SK-N-SH (cell line): ENCODE measurements around the gene TP63. TPM values are rescaled to one million over a fixed set of nuclear protein-coding genes. Genes with fewer than 3 reads are reported as not detected.

Experiments
- CTCF ChIA-PET: fragments of 300-600, 350-600 bp; formaldehyde crosslinking; extraction: SDS; loops from one replicate; lab custom pipeline; 2021; lab: Yijun Ruan, JAX
- POLR2A ChIA-PET: fragments of 350-600 bp; sonication (Branson Sonifier 250); formaldehyde crosslinking; extraction: SDS; loops from one replicate; lab custom pipeline; 2020; ENCODE audit warnings: antibody characterized with exemption, inconsistent platforms; lab: Yijun Ruan, JAX
- DNase-seq: peaks from one replicate; pipeline ENCODE4 v3.0.0; 2012
- H2AFZ ChIP-seq: fragments of 200-600 bp; sonication (generic); 2 replicates; pipeline ENCODE4 v1.8.1; 2016; ENCODE audit warnings: antibody characterized with exemption, mild to moderate bottlenecking, low read depth
- H3F3A ChIP-seq: fragments of 200-600 bp; sonication (generic); replicated peaks from 2 replicates; pipeline ENCODE3; 2016; ENCODE audit warnings: antibody characterized with exemption, mild to moderate bottlenecking; ENCODE audit not compliant: insufficient read depth
- H3K27ac ChIP-seq, 2 experiments: fragments of 200-500 bp in 1 of 2; fragments of 200-600 bp in 1 of 2; sonication (Bioruptor generic) in 1 of 2; sonication (generic), shearing (Covaris generic) in 1 of 2; 2 replicates each; pipeline versions ENCODE4 v1.5.1 to v1.6.1; 2014 to 2016; ENCODE audit warnings: low read depth in 2 of 2, inconsistent platforms in 1 of 2, low read length in 1 of 2, mild to moderate bottlenecking in 1 of 2, mixed read lengths in 1 of 2
- H3K27me3 ChIP-seq: fragments of 200-600 bp; sonication (generic), shearing (Covaris generic); 2 replicates; pipeline ENCODE4 v1.6.1; 2016; ENCODE audit warnings: mixed run types; ENCODE audit not compliant: insufficient read depth
- H3K36me3 ChIP-seq, 2 experiments: fragments of 200-500 bp in 1 of 2; fragments of 200-600 bp in 1 of 2; sonication (Bioruptor generic) in 1 of 2; sonication (generic) in 1 of 2; replicated peaks in 1 of 2; 2 replicates each; pipeline versions ENCODE3 to v1.5.1; 2014 to 2016; ENCODE audit warnings: low read length in 1 of 2, mild to moderate bottlenecking in 1 of 2; ENCODE audit not compliant: insufficient read depth in 2 of 2, control insufficient read depth in 1 of 2
- H3K4me1 ChIP-seq, 2 experiments: fragments of 200-500 bp in 1 of 2; fragments of 200-600 bp in 1 of 2; sonication (Bioruptor generic) in 1 of 2; sonication (generic), shearing (Covaris generic) in 1 of 2; 2 replicates each; pipeline versions ENCODE4 v1.5.1 to v1.6.1; 2014 to 2016; ENCODE audit warnings: low read depth in 1 of 2, low read length in 1 of 2, mixed run types in 1 of 2; ENCODE audit not compliant: insufficient read depth in 2 of 2, control insufficient read depth in 1 of 2
- H3K4me2 ChIP-seq: fragments of 200-600 bp; sonication (generic), shearing (Covaris generic); 2 replicates; pipeline ENCODE4 v1.6.1; 2017; ENCODE audit warnings: mixed run types
- H3K4me3 ChIP-seq, 2 experiments: fragments of 200-500 bp in 1 of 2; fragments of 200-600 bp in 1 of 2; sonication (Bioruptor generic) in 1 of 2; sonication (generic), shearing (Covaris generic) in 1 of 2; 2 replicates each; pipeline versions ENCODE4 v1.5.1 to v1.8.1; 2014 to 2016; ENCODE audit warnings: low read depth in 2 of 2, inconsistent platforms in 1 of 2, low read length in 1 of 2, mild to moderate bottlenecking in 1 of 2, mixed read lengths in 1 of 2, moderate library complexity in 1 of 2
- H3K79me2 ChIP-seq: fragments of 200-600 bp; sonication (generic); 2 replicates; pipeline ENCODE4 v1.8.1; 2017; ENCODE audit warnings: mild to moderate bottlenecking; ENCODE audit not compliant: insufficient read depth
- H3K9ac ChIP-seq: fragments of 200-600 bp; sonication (generic); 2 replicates; pipeline ENCODE4 v1.6.1; 2017; ENCODE audit warnings: mixed run types
- H3K9me2 ChIP-seq: fragments of 200-600 bp; sonication (generic); 2 replicates; pipeline ENCODE4 v1.6.1; 2017; ENCODE audit warnings: mixed run types
- H3K9me3 ChIP-seq: fragments of 200-600 bp; sonication (generic); 2 replicates; pipeline ENCODE4 v1.6.1; 2017; ENCODE audit warnings: mixed run types, mild to moderate bottlenecking, moderate library complexity
- H4K20me1 ChIP-seq: fragments of 200-600 bp; sonication (generic); 2 replicates; pipeline ENCODE4 v1.6.1; 2017; ENCODE audit warnings: mild to moderate bottlenecking, mixed run types; ENCODE audit not compliant: insufficient read depth
- ELF1 ChIP-seq: IDR thresholded peaks from 2 replicates; pipeline ENCODE4 v1.4.0; 2012
- EZH2phosphoT487 ChIP-seq: fragments of 200-600 bp; sonication (generic); IDR thresholded peaks from 2 replicates; pipeline ENCODE4 v1.6.1; 2017; ENCODE audit warnings: low read depth, mixed run types, mild to moderate bottlenecking, antibody characterized with exemption, moderate library complexity, borderline replicate concordance
- FOXJ3 ChIP-seq: sonication (generic); formaldehyde crosslinking; IDR thresholded peaks from 2 replicates; pipeline ENCODE4 v1.5.1; 2020; ENCODE audit warnings: mild to moderate bottlenecking, missing genetic modification reagents
- FOXM1 ChIP-seq: IDR thresholded peaks from 2 replicates; pipeline ENCODE4 v1.4.0; 2012; ENCODE audit warnings: low read depth, mild to moderate bottlenecking
- GATA2 ChIP-seq: sonication (generic); formaldehyde crosslinking; IDR thresholded peaks from 2 replicates; pipeline ENCODE4 v1.5.0; 2020; ENCODE audit warnings: mild to moderate bottlenecking, missing genetic modification reagents
- JUND ChIP-seq: IDR thresholded peaks from 2 replicates; pipeline ENCODE4 v1.4.0; 2012
- MEF2A ChIP-seq: IDR thresholded peaks from 2 replicates; pipeline ENCODE4 v1.4.0; 2012; ENCODE audit warnings: low read depth, borderline replicate concordance
- MXI1 ChIP-seq: IDR thresholded peaks from 2 replicates; pipeline ENCODE4 v1.6.1; 2012; ENCODE audit warnings: mild to moderate bottlenecking, low read depth, low read length, improper control_type of control experiment
- NFIC ChIP-seq: IDR thresholded peaks from 2 replicates; pipeline ENCODE4 v1.4.0; 2012; ENCODE audit warnings: borderline replicate concordance
- NRF1 ChIP-seq: IDR thresholded peaks from 2 replicates; pipeline ENCODE4 v1.6.1; 2012; ENCODE audit warnings: low read depth, mild to moderate bottlenecking, low read length
- RAD21 ChIP-seq: IDR thresholded peaks from 2 replicates; pipeline ENCODE4 v1.6.1; 2012; ENCODE audit warnings: mild to moderate bottlenecking, low read length
- RCOR1 ChIP-seq: fragments of 150-350 bp; IDR thresholded peaks from 2 replicates; pipeline ENCODE4 v1.6.1; 2017; ENCODE audit warnings: antibody characterized with exemption, low read length
- RXRA ChIP-seq: IDR thresholded peaks from 2 replicates; pipeline ENCODE4 v1.4.0; 2012; ENCODE audit warnings: low read depth, mild to moderate bottlenecking, borderline replicate concordance
- SMC3 ChIP-seq: IDR thresholded peaks from 2 replicates; pipeline ENCODE4 v1.6.1; 2012; ENCODE audit warnings: low read depth, low read length, improper control_type of control experiment
- TAF1 ChIP-seq: IDR thresholded peaks from 2 replicates; pipeline ENCODE4 v1.6.1; 2012; ENCODE audit warnings: low read depth, mild to moderate bottlenecking, low read length, moderate library complexity, borderline replicate concordance
- TCF12 ChIP-seq: IDR thresholded peaks from 2 replicates; pipeline ENCODE4 v1.4.0; 2012
- TEAD4 ChIP-seq: IDR thresholded peaks from 2 replicates; pipeline ENCODE4 v1.4.0; 2012; ENCODE audit warnings: mild to moderate bottlenecking, borderline replicate concordance; ENCODE audit not compliant: insufficient read depth
- WGBS: methylation state at CpG from one replicate; pipeline ENCODE4 v1.1.6; 2017; ENCODE audit warnings: low lambda C conversion rate; 5-methylcytosine and 5-hydroxymethylcytosine counted together
- polyA plus RNA-seq, 3 experiments: library from polyadenylated mRNA; depleted of rRNA; stranded (reverse); fragments of >200 nt; gene quantifications; 2 replicates each; pipeline ENCODE4 v1.2.3, GENCODE V29; 2012
- TF ChIP-seq, protein P1 (sequence below): IDR thresholded peaks from 2 replicates; pipeline ENCODE4 v1.4.0; 2012; ENCODE audit warnings: low read depth, borderline replicate concordance
- TF ChIP-seq, protein P2 (sequence below): fragments of 200-600 bp; sonication (generic); IDR thresholded peaks from 2 replicates; pipeline ENCODE4 v1.6.1; 2017; ENCODE audit warnings: antibody characterized with exemption, mild to moderate bottlenecking, moderate library complexity
- TF ChIP-seq, protein P3 (sequence below): fragments of 150-350 bp; IDR thresholded peaks from 2 replicates; pipeline ENCODE4 v1.6.1; 2016; ENCODE audit warnings: mild to moderate bottlenecking, low read depth, low read length
- TF ChIP-seq, protein P4 (sequence below): IDR thresholded peaks from 2 replicates; pipeline ENCODE4 v1.4.0; 2012; ENCODE audit warnings: low read depth, borderline replicate concordance

The TP63 gene
- polyA plus RNA-seq, 1 of the 3 experiments (the other 2 are of a cell fraction) = not detected

DNA sequence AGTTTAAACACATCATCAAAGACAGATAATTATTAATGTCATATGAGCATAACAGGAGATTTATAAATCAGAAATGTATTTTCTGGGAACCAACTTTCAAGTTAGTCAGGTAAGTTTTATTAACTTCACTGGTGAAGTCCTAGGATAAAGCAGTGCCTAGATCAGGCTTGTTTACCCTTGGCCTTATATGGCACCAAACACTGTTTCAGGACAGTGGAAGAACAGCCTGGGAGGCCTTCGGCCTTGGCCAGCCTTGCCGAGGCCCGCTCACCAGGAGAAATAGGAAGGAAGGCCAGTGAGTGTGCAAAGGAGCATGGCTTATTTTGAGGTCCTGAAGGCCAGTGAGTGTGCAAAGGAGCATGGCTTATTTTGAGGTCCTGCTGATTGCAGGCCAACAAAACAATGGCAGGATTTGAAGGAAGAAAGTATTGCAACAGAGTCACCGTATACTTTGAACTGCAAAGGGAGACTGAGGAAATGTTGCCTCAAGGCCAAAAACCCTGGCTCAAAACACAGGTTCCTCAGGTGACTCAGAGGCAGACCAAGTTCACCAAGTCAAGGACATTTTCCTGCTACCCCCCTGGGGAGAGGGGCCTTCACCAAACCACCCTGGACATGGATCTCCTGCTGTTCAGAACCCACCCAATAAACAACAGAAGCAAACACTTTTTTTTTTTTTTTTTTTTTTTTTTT is 174.3 kb downstream of the TP63 start:
- Histone ChIP-seq H3K9me3 (no peaks in the 10 kb centered on the region), H3K79me2 (no peaks in the 10 kb centered on the region), H3K9ac (no peak overlapping the region), H3K36me3 (no peaks in the 10 kb centered on the region), H3F3A (no peaks in the 10 kb centered on the region), H3K4me2 (no peak overlapping the region), H3K9me2 (no peaks in the 10 kb centered on the region), H4K20me1 (no peaks in the 10 kb centered on the region), H2AFZ (no peak overlapping the region), H3K27ac (no peak overlapping the region), H3K4me1 (no peaks in the 10 kb centered on the region; a peak in 1 of 4 replicates), H3K27me3 (peaks cover 16% of the 10 kb centered on the region; the same call in 1 of the 2 replicates), H3K4me3 (no peak overlapping the region)
- 7% methylated on average over 4 of the region's 4 CpGs for WGBS
- POLR2A ChIA-PET = no interaction called here
- CTCF ChIA-PET = no interaction called here
- no peak for DNase-seq
- TF ChIP-seq RXRA = no peak
- no peak for TF ChIP-seq ELF1
- TF ChIP-seq, protein P1, sequence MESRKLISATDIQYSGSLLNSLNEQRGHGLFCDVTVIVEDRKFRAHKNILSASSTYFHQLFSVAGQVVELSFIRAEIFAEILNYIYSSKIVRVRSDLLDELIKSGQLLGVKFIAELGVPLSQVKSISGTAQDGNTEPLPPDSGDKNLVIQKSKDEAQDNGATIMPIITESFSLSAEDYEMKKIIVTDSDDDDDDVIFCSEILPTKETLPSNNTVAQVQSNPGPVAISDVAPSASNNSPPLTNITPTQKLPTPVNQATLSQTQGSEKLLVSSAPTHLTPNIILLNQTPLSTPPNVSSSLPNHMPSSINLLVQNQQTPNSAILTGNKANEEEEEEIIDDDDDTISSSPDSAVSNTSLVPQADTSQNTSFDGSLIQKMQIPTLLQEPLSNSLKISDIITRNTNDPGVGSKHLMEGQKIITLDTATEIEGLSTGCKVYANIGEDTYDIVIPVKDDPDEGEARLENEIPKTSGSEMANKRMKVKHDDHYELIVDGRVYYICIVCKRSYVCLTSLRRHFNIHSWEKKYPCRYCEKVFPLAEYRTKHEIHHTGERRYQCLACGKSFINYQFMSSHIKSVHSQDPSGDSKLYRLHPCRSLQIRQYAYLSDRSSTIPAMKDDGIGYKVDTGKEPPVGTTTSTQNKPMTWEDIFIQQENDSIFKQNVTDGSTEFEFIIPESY = no peak
- TF ChIP-seq, protein P2, sequence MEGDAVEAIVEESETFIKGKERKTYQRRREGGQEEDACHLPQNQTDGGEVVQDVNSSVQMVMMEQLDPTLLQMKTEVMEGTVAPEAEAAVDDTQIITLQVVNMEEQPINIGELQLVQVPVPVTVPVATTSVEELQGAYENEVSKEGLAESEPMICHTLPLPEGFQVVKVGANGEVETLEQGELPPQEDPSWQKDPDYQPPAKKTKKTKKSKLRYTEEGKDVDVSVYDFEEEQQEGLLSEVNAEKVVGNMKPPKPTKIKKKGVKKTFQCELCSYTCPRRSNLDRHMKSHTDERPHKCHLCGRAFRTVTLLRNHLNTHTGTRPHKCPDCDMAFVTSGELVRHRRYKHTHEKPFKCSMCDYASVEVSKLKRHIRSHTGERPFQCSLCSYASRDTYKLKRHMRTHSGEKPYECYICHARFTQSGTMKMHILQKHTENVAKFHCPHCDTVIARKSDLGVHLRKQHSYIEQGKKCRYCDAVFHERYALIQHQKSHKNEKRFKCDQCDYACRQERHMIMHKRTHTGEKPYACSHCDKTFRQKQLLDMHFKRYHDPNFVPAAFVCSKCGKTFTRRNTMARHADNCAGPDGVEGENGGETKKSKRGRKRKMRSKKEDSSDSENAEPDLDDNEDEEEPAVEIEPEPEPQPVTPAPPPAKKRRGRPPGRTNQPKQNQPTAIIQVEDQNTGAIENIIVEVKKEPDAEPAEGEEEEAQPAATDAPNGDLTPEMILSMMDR = no peak
- TF ChIP-seq RCOR1 = no peak
- no peak for TF ChIP-seq NRF1
- no peak for TF ChIP-seq MEF2A
- no peak for TF ChIP-seq GATA2
- no peak for TF ChIP-seq EZH2phosphoT487
- TF ChIP-seq MXI1 = no peak
- no peak for TF ChIP-seq FOXM1
- TF ChIP-seq, all 33 proteins: peak for 0

DNA sequence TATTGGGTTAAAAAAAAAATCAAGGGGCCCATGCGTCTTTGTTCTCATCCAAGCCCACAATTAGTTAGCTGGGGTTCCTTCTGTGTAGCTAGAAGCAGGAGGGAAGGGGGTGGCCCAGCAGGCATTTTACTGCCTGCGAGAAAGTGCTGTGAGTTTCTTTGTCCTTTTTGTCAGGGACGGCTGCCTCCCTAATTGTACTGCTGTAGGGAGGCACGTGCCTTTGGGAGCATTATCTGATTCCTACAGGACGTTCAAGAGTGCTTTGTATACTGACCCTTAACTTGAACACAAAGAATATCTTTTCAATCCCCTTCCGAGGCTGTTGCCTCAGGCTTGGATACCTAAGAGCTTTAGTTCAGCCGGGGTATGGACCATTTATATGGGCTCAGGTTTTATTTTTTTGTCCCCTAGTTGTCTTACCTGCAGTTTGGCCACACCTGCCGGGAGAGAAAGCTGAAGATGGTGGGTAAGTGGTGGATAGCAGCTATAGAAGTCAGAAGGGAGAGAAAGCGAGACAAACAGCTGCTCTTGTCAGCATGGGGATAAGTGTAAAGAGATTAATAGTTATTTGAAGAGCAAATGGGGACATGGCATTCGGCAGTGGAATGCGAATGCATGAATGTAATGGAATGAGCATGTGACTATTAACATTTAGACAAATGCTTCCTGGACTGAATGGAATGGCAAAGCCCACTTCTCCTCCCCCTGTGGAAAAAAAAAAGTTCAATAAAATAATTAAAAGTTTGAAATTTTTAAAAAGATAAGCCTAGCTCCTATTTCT is 175.2 kb downstream of the TP63 start:
- WGBS = 11% methylated on average over 11 of the region's 11 CpGs
- no peak for DNase-seq
- Histone ChIP-seq H3K27ac (no peak overlapping the region), H4K20me1 (no peaks in the 10 kb centered on the region), H3K4me3 (no peak overlapping the region), H3K27me3 (peaks cover 16% of the 10 kb centered on the region; the same call in 1 of the 2 replicates), H3K9me2 (no peaks in the 10 kb centered on the region), H3K79me2 (no peaks in the 10 kb centered on the region), H3K9ac (no peak overlapping the region), H3K9me3 (no peaks in the 10 kb centered on the region), H3K36me3 (no peaks in the 10 kb centered on the region), H2AFZ (no peak overlapping the region), H3F3A (no peaks in the 10 kb centered on the region), H3K4me2 (no peak overlapping the region), H3K4me1 (no peaks in the 10 kb centered on the region; a peak in 1 of 4 replicates)
- CTCF ChIA-PET = no interaction called here
- POLR2A ChIA-PET = no interaction called here
- TF ChIP-seq, protein P3, sequence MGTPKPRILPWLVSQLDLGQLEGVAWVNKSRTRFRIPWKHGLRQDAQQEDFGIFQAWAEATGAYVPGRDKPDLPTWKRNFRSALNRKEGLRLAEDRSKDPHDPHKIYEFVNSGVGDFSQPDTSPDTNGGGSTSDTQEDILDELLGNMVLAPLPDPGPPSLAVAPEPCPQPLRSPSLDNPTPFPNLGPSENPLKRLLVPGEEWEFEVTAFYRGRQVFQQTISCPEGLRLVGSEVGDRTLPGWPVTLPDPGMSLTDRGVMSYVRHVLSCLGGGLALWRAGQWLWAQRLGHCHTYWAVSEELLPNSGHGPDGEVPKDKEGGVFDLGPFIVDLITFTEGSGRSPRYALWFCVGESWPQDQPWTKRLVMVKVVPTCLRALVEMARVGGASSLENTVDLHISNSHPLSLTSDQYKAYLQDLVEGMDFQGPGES = no peak
- no peak for TF ChIP-seq TCF12
- no peak for TF ChIP-seq NRF1
- no peak for TF ChIP-seq NFIC
- no peak for TF ChIP-seq GATA2
- TF ChIP-seq RCOR1 = no peak
- TF ChIP-seq JUND = no peak
- TF ChIP-seq TAF1 = no peak
- TF ChIP-seq RAD21 = no peak
- TF ChIP-seq FOXJ3 (CRISPR knock-in tag) = no peak
- TF ChIP-seq, protein P4, sequence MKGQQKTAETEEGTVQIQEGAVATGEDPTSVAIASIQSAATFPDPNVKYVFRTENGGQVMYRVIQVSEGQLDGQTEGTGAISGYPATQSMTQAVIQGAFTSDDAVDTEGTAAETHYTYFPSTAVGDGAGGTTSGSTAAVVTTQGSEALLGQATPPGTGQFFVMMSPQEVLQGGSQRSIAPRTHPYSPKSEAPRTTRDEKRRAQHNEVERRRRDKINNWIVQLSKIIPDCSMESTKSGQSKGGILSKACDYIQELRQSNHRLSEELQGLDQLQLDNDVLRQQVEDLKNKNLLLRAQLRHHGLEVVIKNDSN = no peak
- no peak for TF ChIP-seq SMC3
- no peak for TF ChIP-seq TEAD4
